GM12872 (cell line): ENCODE results near the gene CP.

Source experiments
- TF ChIP-seq, protein P1 (sequence below): IDR thresholded peaks from 3 replicates; pipeline ENCODE4 v1.5.1; 2011; ENCODE audit warnings: low read depth, mild to moderate bottlenecking, low read length, moderate library complexity; ENCODE audit not compliant: insufficient read depth

The CP gene

GRCh38 chr3:149174901-149175300 is 46.7 kb downstream of the CP start:
- TF ChIP-seq, protein P1, sequence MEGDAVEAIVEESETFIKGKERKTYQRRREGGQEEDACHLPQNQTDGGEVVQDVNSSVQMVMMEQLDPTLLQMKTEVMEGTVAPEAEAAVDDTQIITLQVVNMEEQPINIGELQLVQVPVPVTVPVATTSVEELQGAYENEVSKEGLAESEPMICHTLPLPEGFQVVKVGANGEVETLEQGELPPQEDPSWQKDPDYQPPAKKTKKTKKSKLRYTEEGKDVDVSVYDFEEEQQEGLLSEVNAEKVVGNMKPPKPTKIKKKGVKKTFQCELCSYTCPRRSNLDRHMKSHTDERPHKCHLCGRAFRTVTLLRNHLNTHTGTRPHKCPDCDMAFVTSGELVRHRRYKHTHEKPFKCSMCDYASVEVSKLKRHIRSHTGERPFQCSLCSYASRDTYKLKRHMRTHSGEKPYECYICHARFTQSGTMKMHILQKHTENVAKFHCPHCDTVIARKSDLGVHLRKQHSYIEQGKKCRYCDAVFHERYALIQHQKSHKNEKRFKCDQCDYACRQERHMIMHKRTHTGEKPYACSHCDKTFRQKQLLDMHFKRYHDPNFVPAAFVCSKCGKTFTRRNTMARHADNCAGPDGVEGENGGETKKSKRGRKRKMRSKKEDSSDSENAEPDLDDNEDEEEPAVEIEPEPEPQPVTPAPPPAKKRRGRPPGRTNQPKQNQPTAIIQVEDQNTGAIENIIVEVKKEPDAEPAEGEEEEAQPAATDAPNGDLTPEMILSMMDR: no peak

DNA sequence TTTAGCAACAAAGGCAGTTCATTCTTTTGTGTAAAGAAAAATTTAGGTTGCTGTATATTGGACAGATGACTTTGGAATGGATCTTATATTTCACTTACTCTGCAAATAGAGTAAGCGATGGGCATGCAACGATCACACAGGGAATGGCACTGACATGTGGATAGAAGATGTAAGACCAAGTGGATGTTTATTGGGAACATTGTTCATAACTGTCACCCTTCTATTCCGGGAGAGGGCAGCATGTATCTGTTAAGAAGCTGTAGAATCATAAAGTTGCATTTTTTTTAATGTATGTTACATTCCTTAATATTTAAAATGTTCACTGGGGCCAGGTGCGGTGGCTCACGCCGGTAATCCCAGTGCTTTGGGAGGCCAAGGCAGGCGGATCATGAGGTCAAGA is 51.0 kb downstream of the CP start:
- TF ChIP-seq, protein P1: no peak

DNA sequence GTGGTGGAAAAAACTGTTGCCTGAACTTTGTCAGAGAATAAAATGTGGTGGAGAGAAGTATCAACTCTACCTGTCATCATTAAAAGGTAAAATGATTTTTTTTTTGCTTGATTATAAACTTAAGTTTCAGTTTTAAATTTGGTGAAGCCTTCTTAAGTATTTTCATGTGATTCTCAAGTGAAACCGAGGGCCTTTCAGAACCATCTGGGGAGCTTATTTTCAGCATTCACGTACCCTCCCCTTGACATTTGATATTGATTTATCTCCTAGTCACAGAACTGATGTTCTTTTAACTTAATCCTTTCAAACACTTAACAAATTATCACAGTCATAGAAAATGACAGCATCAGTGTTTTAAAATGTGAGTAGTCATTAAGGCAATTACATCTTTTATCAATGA is 53.7 kb downstream of the CP start:
- TF ChIP-seq, protein P1: no peak

- TF ChIP-seq, protein P1: no peak
These were observed 58.6 kb downstream of the CP start for GRCh38 chr3:149163066-149163465.

DNA sequence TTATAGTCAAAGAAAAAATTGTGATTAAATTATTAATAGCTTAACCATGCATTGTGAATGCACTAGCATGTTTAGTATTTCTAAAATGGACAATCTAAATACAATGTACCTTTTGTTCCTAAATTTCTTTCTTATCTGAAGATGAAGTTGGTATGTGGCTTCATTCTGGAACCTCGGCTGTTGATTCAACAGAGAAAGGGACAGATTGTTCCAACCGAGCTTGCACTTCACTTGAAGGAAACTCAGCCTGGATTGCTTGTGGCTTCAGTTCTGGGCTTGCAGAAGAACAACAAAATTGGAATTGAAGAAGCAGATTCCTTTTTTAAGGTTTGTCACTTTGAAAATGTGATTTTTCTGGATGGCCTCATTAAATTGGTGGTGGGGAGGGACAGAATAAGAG is 59.6 kb downstream of the CP start:
- TF ChIP-seq, protein P1: no peak

DNA sequence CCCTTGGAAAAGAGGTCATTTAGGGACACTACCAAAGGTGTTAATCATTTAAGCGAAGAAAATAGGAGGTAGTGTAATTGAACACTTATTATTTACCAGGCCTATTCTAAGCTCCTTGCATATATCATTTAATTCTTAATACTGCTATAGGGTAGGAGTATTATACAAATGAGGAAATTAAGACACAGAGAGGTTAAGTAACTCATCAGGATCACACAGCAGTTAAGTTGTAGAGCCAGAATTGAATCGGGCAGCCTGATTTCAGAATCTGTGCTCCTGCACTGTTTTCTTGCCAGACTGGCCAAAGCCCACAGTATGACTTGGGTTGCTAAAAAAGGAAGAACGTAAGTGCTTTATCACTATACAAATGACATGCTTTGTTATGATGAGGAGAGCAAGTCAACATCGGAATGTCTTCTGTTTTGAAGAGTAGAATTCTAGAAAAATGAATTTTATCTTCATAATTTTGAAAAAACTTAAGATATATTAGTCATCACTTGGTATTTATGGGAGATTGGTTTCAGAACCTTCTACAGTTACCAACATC is 60.8 kb downstream of the CP start:
- TF ChIP-seq, protein P1: no peak

DNA sequence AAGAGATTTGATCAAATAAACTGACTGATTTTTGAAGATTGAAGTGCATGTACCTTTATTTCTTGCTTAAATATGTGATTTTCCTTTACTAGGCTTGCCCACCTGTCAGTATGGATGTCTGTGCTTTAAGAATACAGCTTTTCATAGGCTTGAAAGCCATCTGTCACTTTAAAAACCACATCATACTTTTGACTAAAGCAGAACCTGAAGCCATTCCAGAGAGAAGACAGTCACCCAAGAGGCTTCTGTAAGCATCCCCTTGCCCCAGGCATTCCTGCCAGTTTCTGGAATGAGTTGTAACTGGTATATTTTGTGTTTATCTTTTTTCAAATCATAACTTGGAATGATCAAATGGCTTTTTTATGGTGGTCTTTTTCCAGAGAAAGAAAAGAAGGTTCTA is 68.2 kb downstream of the CP start:
- TF ChIP-seq, protein P1: no peak
